Keratinocyte (primary cell): Measurements from ENCODE around the gene MAGI2.

ENCODE experiments used
- EZH2 ChIP-seq: IDR thresholded peaks from one replicate; pipeline ENCODE4 v1.6.1; 2012; ENCODE audit warnings: inconsistent platforms, mild to moderate bottlenecking, low read length, moderate library complexity
- TF ChIP-seq, protein P1 (sequence below), 3 experiments: IDR thresholded peaks in 1 of 3; conservative IDR thresholded peaks in 1 of 3; optimal IDR thresholded peaks in 1 of 3; 2 replicates in 2 of 3; 3 replicates in 1 of 3; pipeline versions ENCODE3 to v1.5.1; 2011; ENCODE audit warnings: low read length in 3 of 3, mild to moderate bottlenecking in 3 of 3, moderate library complexity in 2 of 3, control low read depth in 1 of 3, inconsistent platforms in 1 of 3; ENCODE audit not compliant: insufficient read depth in 2 of 3; ENCODE audit errors: extremely low read depth in 1 of 3

DNA sequence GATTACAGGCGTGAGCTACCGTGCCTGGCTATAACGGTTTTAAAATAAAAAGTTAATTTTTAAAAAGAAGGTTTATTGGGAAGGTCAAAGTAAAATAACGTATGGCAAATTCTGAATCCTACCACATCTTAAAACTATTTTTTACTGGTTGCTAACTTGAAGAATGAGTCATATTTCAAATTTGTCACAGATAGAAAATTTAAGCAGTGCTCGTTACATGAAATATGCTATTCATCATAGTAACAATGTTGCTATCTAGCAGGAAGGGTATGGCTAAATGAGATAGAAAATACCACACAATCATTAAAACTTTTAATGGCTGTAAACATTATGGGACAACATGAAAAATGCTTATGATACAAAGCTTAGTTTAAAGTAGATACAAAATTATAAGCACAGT is 1154.4 kb downstream of the MAGI2 start:
- TF ChIP-seq, protein P1, sequence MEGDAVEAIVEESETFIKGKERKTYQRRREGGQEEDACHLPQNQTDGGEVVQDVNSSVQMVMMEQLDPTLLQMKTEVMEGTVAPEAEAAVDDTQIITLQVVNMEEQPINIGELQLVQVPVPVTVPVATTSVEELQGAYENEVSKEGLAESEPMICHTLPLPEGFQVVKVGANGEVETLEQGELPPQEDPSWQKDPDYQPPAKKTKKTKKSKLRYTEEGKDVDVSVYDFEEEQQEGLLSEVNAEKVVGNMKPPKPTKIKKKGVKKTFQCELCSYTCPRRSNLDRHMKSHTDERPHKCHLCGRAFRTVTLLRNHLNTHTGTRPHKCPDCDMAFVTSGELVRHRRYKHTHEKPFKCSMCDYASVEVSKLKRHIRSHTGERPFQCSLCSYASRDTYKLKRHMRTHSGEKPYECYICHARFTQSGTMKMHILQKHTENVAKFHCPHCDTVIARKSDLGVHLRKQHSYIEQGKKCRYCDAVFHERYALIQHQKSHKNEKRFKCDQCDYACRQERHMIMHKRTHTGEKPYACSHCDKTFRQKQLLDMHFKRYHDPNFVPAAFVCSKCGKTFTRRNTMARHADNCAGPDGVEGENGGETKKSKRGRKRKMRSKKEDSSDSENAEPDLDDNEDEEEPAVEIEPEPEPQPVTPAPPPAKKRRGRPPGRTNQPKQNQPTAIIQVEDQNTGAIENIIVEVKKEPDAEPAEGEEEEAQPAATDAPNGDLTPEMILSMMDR (optimal IDR thresholded peaks at IDR 0.05 in 1 of 3, IDR thresholded peaks at IDR 0.05 in 1 of 3, conservative IDR thresholded peaks at IDR 0.05 in 1 of 3; ENCODE audit: extremely low read depth in 1 of 3, insufficient read depth in 2 of 3, low read length in 3 of 3) = no peak
- TF ChIP-seq EZH2 = no peak
